Measurements from ENCODE around the gene NODAL. TPM values are rescaled to one million over a fixed set of nuclear protein-coding genes. Genes with fewer than 3 reads are reported as not detected.
A peak's percentile ranks its signal among the peaks of the same experiment; 100 is the strongest.

Gene NODAL
- polyA plus RNA-seq, 12 donors, result 0.16 to 0.78 (median 0.38) TPM; not detected in 2

DNA sequence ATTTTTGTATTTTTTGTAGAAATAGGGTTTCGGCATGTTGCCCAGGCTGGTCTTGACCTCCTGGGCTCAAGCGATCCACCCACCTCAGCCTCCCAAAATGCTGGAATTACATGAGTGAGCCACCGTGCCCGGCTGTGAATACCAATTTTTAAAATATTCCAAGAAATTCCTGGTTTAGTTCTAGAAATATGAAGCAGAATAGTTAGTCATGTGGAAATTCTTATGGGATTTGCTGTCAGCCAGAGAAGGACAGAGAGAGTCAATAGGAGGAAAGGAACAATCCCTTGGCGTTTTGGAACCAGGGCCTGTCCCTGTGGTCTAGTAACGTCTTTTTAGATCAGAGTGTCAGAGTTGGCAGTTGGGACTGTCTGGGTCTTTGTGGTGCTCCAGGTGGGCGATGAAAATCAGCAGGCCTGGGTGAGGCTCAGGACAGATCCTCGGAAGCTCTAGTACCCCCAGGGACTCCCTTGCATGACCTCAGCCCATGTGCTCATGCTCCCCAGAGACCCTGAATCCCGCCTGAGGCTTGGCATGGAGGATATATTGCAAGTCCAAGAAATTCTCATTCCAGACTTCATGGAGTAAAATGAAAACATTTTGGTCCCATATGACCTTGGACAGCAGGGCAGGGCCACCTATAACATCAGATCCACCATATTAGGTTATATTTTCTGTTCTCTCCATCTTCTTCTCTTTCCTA, 7.8 kb downstream of the NODAL start:
- DNase-seq, result no peak

DNA sequence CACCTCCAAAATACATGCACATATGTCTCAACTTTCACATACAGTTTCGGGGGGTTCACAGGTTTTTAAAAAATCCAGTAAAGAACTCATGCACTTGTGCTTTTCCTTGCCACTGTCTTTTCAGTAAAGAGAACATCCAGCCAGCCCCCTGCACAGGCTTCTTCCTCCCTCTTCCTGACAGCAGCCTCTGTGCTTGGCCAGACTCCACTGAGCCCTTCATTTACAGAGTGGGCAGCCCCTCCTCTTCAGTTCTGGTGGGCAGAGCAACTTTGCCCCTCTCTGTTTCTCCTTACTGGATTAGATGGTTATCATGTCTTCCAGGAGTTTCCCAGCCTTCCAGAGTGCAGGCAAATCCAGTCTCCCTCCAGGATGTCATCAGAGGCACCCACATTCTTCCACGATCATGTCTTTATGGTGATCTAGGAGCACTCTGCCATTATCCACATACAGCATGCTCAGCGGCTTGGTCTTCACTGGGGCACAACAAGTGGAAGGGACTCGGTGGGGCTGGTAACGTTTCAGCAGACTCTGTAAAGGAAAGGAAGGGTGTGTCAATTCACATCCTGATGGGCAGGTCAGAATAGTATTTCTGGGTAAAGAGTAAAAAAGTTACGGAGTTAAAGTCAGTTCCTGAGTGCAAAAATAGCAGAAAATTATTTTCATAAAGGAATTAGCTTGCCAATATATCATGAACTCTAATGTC, 8.8 kb downstream of the NODAL start:
- DNase-seq, result no peak

DNA sequence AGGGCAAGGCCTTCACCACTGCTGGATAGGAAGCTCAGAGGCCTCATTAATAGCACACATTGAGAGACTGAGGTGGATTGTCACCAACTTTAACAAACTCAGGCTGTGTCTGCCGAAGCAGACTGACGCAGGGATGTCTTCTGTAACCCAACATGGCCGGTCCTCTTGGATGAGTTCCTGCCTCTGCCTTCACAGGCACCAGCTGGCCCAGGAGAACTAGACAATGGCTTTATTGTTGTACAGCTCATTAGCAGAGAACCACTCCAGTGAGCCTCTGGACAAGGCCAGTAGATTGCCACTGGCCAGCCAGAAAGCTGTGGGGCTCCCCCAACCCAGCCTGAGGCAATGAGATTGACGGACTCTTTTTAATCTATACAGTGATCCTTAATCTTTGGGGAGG, 9.4 kb downstream of the NODAL start:
- DNase-seq, result no peak

DNA sequence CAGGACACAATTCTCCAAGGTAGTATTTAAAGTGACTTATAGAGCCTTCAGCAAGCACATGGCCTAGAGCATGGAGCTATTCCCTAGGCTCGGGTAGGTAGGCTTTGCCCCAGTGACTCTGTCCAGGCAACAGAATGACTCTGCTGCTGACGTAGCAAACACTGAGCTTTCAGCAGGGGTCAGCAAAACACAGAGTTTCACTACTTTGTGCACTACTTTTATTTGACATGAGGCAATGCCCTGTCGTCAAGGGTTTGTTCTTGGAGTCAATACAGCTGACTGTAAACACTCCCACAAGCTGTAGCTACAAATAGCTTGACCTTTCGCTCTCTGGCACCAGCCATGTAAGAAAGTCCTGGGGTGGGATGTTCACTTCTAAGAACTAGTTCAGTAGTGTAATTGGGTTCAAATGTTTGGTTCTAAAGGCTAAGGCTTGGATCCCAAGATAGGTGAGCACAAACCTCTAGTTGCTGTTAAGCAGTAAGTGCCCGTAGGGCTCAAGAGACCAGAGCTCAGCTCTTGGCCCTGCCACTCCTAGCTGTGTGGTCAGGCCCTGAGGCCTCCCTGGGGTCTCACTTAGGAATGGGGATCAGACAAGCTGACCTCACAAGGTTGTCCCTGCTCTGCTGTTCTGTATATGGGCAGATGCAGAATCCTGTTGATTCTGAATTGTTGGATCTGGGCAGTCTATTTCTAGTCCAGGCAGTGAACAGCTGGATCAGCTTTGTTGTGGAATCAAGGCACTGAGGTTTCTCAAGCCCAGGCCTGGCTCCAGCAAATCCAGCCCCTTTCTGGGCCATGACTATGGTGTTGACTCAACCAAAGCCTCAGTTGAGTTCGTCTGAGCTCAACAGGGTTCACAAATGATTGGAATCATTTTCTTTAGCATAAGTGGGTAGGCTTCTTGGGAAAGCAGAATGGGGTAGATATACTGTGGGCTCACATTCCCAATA, 10.7 kb downstream of the NODAL start:
- DNase-seq, result peak; percentile 34

DNA sequence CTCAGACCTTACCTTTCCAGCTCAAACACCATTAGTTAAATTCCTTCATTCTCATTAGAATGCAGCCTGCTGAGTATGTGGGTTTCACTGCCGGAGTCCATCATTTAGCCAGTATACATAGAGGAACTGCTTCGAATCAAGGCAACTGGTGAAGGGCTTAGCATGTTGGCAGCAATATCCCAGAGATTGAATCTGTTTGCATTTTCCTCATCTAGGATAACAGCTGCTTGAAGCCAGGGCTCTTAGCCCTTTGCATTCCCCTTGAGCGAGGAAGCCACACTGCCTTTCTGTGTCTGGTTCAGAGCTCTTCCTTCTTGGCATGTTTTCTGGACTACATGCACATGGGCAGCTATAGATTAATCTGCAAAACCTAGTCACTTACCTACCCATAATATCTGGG, 14.7 kb downstream of the NODAL start:
- peak; percentile 20 for DNase-seq

DNA sequence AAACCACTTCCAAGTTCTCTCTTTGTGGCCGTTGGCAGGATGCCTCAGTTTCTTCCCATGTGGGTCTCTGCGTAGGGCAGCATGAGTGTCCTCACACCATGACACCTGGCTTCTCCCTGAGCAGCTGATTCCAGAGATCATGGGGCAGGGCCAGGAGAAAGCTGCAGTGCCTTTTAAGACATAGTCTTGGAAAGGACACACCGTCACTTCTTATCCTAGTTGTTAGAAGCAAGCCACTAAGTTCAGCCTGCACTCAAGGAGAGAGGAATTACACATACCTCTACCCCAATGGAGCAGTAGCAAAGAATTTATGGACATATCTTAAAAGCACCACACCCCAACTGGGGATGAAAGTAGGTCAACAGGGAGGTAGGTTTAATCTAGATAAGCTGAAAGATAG, 16.4 kb downstream of the NODAL start:
- no peak for DNase-seq

DNA sequence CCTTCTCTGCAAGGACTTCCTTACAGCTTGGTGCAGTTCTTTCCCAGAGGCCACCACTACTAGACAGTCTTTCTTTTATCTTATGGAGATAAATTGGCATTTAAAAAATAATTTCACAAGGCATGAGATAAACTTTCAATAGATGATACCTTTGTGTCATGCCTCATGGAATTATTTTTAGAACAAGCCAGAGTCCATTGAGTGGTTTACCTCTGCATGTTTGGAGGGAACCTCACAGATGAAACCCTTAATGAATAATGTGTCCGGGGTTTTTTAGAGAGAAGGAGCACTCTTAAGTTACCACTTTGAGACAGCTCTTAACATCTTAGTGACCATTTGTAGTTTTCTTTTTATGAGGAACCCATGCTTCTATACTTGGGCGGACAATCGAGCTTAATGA, 17.2 kb downstream of the NODAL start:
- DNase-seq, result no peak

DNA sequence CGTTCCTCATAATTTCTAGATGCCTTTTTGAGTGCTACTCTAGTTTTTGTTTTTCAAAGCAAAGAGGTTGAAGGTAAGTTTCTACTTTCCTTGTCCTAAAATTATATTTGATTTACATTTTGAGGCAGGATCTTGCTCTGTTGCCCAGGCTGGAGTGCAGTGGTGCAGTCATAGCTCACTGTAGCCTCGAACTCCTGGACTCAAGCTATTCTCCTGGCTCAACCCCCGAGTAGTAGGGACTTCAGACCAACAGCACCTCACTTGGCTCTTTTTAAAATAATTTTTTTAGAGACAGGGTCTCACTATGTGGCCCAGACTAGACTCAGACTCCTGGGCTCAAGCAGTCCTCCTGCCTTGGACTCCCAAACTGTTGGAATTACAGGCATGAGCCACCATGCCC, 22.8 kb downstream of the NODAL start:
- DNase-seq, result no peak

DNA sequence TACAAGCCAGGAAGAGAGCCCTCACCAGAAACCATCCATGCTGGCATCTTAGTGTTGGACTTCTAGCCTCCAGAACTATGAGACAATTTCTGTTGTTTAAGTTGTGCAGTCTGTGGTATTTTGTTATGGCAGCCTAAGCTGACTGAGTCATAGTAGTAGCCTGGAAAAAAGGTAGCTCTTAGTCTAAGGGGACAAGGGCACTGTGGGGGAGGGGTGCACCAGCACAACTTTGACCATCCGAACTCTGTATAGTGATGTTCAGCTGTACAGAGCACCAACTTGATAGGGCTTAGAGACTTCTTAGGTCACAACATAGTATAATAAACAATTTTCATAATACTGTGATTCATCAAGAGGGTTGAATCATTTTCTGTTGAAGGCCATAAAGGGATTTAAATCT, 23.3 kb downstream of the NODAL start:
- DNase-seq, result no peak

DNA sequence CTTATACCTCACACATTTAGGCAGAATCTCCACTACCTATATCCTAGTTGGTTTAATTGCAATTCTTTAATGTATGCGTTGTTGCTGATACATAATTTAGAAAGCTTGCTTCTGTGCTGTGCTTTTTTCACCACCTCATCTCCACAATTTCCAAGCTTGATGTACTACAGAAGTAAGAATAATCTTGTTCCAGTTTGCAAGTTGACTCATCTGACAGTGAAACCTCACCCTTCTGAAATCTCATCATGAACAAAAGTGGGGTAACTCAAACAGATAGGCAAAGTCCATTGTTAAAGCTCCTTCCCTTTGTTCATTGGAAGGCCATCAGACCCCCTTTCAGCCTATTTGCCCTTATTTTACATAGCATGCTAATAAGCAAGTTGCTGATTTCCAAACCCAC, 23.9 kb downstream of the NODAL start:
- DNase-seq, result no peak

DNA sequence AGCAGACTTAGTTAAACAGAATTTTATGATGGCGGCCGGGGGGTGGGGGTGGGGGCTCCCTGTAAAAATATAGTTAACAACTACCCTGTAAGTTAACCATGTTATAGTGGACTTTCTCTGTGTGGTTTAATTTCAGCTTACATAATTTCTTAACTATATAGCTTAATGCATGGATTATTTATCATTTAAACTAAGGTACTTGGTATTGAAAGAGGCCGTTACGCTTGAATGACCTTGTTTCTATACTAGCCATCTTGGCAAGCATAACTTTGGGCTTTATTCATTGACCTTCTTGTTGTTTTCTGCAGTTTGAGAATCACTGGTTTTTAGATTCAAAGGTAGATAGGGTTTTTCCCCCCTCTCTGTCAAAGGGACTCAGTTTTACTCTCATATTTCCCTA, 29.1 kb downstream of the NODAL start:
- DNase-seq, result no peak

DNA sequence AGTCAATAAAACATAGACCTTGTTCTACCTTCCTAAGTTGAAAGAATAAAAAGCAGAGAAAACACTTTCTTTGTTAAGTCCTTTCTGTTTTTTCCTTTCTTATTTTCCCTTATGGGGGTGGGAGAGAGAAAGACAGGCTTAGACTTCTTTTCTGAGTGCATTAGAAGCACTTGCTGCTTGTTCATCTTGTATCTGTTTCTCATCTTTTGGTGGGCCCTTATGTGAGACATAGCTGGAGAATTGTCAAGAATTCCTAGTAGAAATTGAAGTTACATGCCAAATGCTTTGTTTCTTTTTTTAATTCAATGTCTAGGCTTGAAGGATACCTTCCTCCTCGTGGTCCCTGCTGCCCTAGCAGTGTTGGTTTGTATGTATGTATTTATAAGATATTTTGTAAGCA, 30.9 kb downstream of the NODAL start:
- no peak for DNase-seq

DNA sequence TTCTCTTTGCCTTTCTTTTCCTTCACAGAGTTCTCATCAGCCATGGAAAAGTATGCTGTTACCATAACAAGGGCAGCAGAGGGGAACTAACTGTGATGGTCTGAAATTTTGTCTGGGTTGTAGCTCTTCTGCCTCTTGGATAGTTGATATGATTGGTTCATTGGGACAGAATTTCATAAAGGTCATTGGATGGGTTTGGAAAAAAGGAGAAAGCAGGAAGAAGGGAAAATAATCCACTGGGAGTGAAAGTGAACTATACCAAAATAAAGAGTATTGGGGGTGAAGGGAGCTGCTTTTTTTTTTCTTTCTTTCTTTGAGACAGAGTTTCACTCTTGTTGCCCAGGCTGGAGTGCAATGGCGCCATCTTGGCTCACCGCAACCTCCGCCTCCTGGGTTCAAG, 31.7 kb downstream of the NODAL start:
- DNase-seq, result no peak

DNA sequence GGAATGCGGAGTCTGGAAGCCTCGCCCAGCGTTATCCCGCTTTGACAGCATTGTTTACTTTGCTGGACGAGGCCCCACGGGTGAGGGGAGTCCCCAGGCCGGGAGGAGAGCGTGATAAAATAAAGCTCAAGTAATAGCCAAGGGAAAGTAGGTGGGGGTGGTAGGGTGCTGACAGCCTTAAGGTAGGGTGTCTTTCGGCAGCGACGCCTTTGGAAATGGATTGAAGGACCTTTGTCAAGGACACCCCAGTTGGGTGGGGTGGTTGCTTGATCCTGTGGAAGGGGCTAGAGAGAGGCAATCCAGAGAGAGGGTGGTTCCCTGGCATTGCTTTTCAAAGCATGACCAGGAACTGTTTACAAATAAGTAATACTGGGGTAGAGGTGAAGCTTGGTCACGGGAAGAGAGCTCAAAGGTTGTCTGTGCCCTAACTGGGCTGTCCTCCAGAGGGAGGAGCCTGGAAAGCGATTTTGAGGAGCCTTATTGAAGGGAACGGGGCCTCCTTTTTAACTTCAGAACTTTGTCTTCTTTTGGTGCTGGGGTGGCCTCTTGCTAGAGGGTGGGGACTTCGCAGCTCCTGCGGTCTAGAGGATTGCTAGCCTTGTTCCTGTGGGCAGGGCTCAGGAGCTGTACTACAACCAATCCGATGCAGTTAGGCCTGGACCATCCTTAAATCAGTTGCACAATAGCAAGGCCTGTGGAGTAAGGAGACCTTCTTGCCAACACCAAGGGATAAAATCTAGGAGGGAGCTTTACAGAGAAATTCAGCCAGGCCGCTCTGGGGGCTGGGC, 36.2 kb downstream of the NODAL start:
- peak; percentile 82 for DNase-seq

DNA sequence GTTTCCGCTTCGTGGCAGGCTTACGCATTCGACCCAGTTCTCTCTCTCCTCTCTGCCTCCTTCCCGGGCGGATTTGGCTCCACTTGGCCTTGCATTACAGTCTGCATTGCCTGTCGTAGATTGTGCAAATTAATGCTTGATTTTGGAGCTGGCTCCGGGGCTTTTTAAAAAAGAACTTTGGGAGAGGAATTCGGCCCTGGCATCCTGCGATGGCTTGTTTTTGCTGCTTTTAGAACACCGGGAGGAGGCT, 36.8 kb downstream of the NODAL start:
- peak; percentile 30 for DNase-seq

DNA sequence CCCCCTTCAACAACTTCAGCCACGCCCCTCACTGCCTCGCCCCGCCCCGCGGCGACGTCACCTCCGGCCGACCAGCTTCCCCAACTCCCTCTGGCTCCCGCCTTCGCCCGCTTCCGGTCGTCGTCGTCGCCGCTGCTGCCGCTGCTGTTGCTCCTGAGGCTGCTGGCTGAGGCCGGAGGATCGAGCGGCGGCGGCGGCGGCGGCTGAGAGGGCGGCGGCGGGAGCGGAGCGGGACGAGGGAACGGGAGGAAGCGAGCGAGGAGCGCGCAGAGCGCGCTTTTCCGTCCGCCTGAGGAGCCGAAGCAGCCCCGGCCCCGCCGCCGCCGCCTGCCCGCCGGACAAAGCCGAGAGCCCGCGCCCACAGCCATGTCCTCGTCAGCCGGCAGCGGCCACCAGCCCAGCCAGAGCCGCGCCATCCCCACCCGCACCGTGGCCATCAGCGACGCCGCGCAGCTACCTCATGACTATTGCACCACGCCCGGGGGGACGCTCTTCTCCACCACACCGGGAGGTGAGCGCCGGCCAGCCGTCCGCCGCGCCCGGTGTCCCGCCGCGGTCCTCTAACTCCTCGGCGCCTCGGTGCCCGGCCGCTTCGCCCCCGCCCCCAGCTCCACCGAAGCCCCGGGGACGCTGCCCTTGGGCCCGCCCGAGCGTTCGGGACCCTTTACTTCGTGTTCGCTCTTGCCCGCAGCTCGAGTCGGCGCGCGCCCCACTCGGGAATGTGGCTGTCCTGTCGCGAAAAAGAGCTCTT, 37.3 kb downstream of the NODAL start, which contains the start of gene EIF4EBP2:
TSS of gene EIF4EBP2 (plus strand) at position 110 of the 751 bp plus-strand sequence. CDS start at position 367, 257 bp downstream.
- DNase-seq, result peak; percentile 99

DNA sequence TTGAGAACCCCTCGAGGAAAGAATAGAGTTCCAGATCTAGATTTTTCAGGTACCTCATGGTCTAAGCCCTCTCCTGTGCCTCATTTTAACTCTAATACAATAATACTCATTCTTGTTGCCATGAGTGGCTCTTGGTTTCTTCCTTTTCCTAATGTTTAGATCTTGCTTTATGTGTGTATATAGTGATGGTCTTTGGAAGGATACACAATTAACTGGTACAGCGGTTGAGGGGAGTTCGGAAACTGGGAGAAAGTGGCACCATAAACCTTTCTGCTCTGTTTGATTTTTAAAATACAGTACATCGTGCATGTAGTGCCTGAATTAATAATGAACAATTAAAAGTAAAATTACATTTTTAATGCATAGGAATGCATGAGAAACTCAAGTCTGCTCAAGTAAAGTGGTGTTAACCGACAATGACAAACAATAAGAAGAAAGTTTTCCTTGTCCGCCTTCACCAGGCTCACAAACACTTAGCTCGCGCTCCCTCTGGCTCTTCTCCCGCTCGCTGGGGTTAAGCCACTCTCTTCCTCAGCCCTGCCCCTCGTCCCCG, 37.9 kb downstream of the NODAL start:
- no peak for DNase-seq

DNA sequence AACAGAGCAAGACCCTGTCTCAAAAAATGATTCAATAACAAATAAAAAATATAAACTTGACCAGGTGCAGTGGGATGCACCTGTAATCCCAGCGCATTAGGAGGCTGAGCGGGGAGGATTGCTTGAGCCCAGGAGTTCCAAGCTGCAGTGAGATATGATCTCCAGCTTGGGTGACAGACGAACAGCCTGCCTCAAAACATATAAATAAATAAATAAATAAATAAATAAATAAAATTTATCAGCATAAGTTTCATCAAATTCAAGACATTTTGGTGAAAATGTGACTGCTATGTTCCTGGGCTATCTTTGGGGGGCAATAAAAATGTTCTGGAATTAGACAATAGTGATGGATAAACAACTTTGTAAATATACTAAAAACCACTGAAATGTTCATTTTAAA, 42.3 kb downstream of the NODAL start:
- DNase-seq, result no peak

DNA sequence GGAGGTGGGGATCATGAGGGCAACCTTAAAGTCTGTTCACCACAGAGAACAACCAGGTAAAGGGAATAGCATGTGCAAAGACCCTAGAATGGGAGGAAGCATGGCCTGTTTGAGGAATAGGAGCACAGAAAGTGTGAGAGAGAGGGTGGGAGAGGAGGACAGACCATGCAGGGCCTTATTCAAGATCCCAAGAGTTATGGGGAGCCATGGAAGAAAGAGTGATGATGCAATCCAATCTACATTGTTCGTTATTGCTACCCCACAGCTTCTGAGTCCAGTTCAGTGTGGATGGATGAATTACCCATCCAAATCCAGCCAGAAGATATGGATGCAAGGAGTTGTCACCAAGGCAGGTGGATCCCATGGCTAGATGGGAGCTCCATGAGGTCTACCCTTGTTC, 45.3 kb downstream of the NODAL start:
- no peak for DNase-seq

DNA sequence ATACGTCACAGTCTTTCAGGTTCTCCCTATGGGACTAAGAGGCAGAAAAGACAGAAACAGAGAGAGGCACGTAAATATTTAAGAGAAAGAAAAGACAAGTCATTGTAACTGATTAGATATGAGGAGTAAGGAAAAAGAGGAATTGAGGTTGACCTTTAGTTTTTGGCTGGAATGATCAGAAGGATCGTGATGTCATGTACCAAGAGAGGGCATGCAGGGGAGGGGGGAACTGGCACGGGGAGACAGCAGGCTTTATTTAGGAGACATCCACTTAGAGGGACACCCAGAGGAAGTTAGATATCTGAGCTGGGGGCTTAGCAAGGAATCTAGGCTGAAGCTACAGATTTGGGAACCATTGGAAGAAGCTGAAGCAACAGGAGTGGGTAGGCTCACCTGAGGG, 49.8 kb downstream of the NODAL start:
- DNase-seq, result no peak

Measured in muscle of arm (tissue), 12 donors.